ENCODE results near the gene FAM50A. TPM values are rescaled to one million over a fixed set of nuclear protein-coding genes. Genes with fewer than 3 reads are reported as not detected.
A peak's percentile ranks its signal among the peaks of the same experiment; 100 is the strongest.

The FAM50A gene
- total and polyA plus RNA-seq, 2 of the 4 experiments (the other 2 are of a cell fraction) = 46.4 to 119 TPM

DNA sequence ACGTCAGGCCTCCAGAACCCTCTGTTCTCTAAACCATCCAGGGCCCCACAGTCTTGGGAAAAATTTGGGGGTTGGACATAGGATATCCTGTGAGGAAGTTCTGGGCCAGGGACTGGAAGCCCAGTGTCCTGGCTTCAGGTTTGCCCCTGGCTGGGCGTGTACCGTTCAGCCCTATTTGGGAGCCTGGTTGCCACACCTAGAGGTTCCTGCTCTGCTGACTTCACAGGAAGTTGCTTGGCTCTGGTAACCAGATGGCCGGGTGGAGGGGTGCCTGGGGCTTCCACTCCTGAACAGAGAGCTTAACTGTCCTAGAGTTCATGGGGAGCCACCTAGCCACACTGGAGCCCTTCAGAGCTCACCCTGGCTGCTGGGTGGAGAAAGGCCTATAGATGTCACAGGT is 31.5 kb upstream of the FAM50A start:
- ATAC-seq (ENCODE audit: low read depth) (no peak), DNase-seq (no peak)
- Histone ChIP-seq H2BK20ac (ENCODE audit: low read depth, low read length) (no peak overlapping the region), H3K36me3 (ENCODE audit: control insufficient read depth, insufficient read depth, low read length) (peaks cover 5% of the 10 kb centered on the region), H3K4ac (ENCODE audit: low read depth, low read length) (peak overlapping the region; percentile 57), H3K9ac (ENCODE audit: low read depth, low read length) (peak overlapping the region; percentile 71), H3K18ac (ENCODE audit: low read depth, low read length) (no peak overlapping the region), H2AK9ac (replicated peaks; ENCODE audit: low read depth, low read length, poor library complexity) (peak overlapping the region; percentile 75), H3K27me3 (ENCODE audit: control insufficient read depth, insufficient read depth, low read length) (no peaks in the 10 kb centered on the region), H3K9me3 (ENCODE audit: control insufficient read depth, insufficient read depth, low read length) (no peaks in the 10 kb centered on the region), H4K91ac (ENCODE audit: insufficient read depth, low read depth, low read length) (peak overlapping the region; percentile 10; the same call in 1 of the 2 replicates), H2BK120ac (ENCODE audit: low read depth, low read length) (no peak overlapping the region), H3K4me3 (ENCODE audit: insufficient read depth, low read depth, low read length) (peak overlapping the region; percentile 94), H2BK5ac (ENCODE audit: low read depth, low read length, poor library complexity, severe bottlenecking) (no peak overlapping the region), H2AK5ac (ENCODE audit: low read depth, low read length) (peak overlapping the region; percentile 57; the same call in 1 of the 2 replicates), H4K8ac (ENCODE audit: low read depth in 2 of 2, low read length in 2 of 2) (peak overlapping the region; percentile 69), H3K27ac (ENCODE audit: insufficient read depth, low read length) (no peak overlapping the region; the same call in 1 of the 2 replicates), H2AFZ (replicated peaks; ENCODE audit: low read length, poor library complexity) (peak overlapping the region; percentile 95), H3K4me1 (ENCODE audit: control insufficient read depth, insufficient read depth, low read length) (peaks cover 4% of the 10 kb centered on the region), H3K79me1 (ENCODE audit: low read depth in 1 of 2, low read length in 2 of 2) (peaks cover 6 to 26% of the 10 kb centered on the region in 2 experiments; a peak in 3 of 4 replicates), H3K23ac (ENCODE audit: low read depth, low read length) (peak overlapping the region; percentile 34; the same call in 1 of the 2 replicates), H2BK15ac (ENCODE audit: low read depth, low read length) (no peak overlapping the region), H3K56ac (ENCODE audit: extremely low read depth, insufficient read depth, low read length) (no peak overlapping the region), H4K5ac (ENCODE audit: low read depth, low read length) (no peak overlapping the region; the same call in 1 of the 2 replicates), H3K4me2 (ENCODE audit: low read depth, low read length) (peak overlapping the region; percentile 57), H3K14ac (replicated peaks; ENCODE audit: low read depth, low read length) (peak overlapping the region; percentile 59; the same call in 1 of the 2 replicates), H4K20me1 (ENCODE audit: insufficient read depth, low read length) (no peaks in the 10 kb centered on the region), H3K9me1 (ENCODE audit: insufficient read depth, low read length) (peaks cover 3% of the 10 kb centered on the region; the same call in 1 of the 2 replicates)
- TF ChIP-seq MAZ (IDR thresholded peaks at IDR 0.05; ENCODE audit: borderline replicate concordance, low read depth, low read length) = no peak
- TF ChIP-seq NFE2L2 (IDR thresholded peaks at IDR 0.05; ENCODE audit: low read depth, low read length) = no peak
- no peak for TF ChIP-seq SMC3 (IDR thresholded peaks at IDR 0.05; ENCODE audit: low read depth, low read length)
- TF ChIP-seq, protein P1, sequence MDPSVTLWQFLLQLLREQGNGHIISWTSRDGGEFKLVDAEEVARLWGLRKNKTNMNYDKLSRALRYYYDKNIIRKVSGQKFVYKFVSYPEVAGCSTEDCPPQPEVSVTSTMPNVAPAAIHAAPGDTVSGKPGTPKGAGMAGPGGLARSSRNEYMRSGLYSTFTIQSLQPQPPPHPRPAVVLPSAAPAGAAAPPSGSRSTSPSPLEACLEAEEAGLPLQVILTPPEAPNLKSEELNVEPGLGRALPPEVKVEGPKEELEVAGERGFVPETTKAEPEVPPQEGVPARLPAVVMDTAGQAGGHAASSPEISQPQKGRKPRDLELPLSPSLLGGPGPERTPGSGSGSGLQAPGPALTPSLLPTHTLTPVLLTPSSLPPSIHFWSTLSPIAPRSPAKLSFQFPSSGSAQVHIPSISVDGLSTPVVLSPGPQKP (IDR thresholded peaks at IDR 0.05; ENCODE audit: borderline replicate concordance, low read depth, low read length) = no peak
- no peak for TF ChIP-seq RFX5 (IDR thresholded peaks at IDR 0.05; ENCODE audit: low read depth, low read length)
- no peak for TF ChIP-seq FOS (IDR thresholded peaks at IDR 0.05; ENCODE audit: low read depth, low read length)
- TF ChIP-seq, protein P2, sequence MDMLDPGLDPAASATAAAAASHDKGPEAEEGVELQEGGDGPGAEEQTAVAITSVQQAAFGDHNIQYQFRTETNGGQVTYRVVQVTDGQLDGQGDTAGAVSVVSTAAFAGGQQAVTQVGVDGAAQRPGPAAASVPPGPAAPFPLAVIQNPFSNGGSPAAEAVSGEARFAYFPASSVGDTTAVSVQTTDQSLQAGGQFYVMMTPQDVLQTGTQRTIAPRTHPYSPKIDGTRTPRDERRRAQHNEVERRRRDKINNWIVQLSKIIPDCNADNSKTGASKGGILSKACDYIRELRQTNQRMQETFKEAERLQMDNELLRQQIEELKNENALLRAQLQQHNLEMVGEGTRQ (IDR thresholded peaks at IDR 0.05; ENCODE audit: low read depth, low read length) = no peak
- no peak for TF ChIP-seq RCOR1 (IDR thresholded peaks at IDR 0.05; ENCODE audit: insufficient replicate concordance, low read length)
- TF ChIP-seq BHLHE40 (IDR thresholded peaks at IDR 0.05; ENCODE audit: low read depth, low read length) = no peak
- TF ChIP-seq RAD21 (IDR thresholded peaks at IDR 0.05; ENCODE audit: low read length) = no peak
- TF ChIP-seq, protein P3, sequence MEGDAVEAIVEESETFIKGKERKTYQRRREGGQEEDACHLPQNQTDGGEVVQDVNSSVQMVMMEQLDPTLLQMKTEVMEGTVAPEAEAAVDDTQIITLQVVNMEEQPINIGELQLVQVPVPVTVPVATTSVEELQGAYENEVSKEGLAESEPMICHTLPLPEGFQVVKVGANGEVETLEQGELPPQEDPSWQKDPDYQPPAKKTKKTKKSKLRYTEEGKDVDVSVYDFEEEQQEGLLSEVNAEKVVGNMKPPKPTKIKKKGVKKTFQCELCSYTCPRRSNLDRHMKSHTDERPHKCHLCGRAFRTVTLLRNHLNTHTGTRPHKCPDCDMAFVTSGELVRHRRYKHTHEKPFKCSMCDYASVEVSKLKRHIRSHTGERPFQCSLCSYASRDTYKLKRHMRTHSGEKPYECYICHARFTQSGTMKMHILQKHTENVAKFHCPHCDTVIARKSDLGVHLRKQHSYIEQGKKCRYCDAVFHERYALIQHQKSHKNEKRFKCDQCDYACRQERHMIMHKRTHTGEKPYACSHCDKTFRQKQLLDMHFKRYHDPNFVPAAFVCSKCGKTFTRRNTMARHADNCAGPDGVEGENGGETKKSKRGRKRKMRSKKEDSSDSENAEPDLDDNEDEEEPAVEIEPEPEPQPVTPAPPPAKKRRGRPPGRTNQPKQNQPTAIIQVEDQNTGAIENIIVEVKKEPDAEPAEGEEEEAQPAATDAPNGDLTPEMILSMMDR (conservative IDR thresholded peaks at IDR 0.05; ENCODE audit: low read depth, low read length) = no peak
- TF ChIP-seq MAFK (IDR thresholded peaks at IDR 0.05; ENCODE audit: low read depth, low read length) = no peak
- no peak for TF ChIP-seq MXI1 (IDR thresholded peaks at IDR 0.05; ENCODE audit: borderline replicate concordance, low read depth, low read length)
- TF ChIP-seq POLR2A (IDR thresholded peaks at IDR 0.05; ENCODE audit: low read depth, low read length) = no peak
- no peak for TF ChIP-seq CHD1 (IDR thresholded peaks at IDR 0.05; ENCODE audit: low read depth, low read length)
- TF ChIP-seq CEBPB (IDR thresholded peaks at IDR 0.05; ENCODE audit: low read depth, low read length) = no peak
- no TSS peak for BruUV-seq (replicated peaks)
- dilution Hi-C loops (cut with HindIII; ENCODE audit: low sequenced_read_pairs, unreplicated experiment) = no loop called here
- ChIA-PET POLR2A (ENCODE audit: unreplicated experiment) (no interaction called here), CTCF (no interaction called here)
- in situ Hi-C loops (cut with MboI; ENCODE audit: low sequenced_read_pairs) = no loop called here
- intact Hi-C loops (cut with micrococcal nuclease) = loop anchor here (5.0 kb wide), 1 partner anchor 120 kb away; no protein-coding TSS in a partner anchor
- WGBS, 2 experiments (ENCODE audit: extremely low coverage in 2 of 2, insufficient read length in 1 of 2) = 63% methylated on average over 3 of the region's 4 CpGs; no CpG with 5 or more reads in 1 of the 2 experiments
